Upper lobe of left lung (tissue), 6 donors: ENCODE results near the gene C10orf105. TPM values are rescaled to one million over a fixed set of nuclear protein-coding genes. Genes with fewer than 3 reads are reported as not detected.

Experiments used
- ATAC-seq, 2 donors: fragments of 200-7000 bp; cut with Tn5 transposase; one replicate each; pipeline ENCODE4 v1.9.1; 2022; ENCODE audit warnings: mild to moderate bottlenecking in 2 of 2, moderate library complexity in 2 of 2; ENCODE audit not compliant: low FRiP score in 2 of 2
- DNase-seq, 2 donors: peaks; one replicate each; pipeline ENCODE4 v3.0.0-alpha.2; 2019 to 2020
- H3K27ac ChIP-seq, 4 donors: fragments of 200-600 bp; sonication (generic); one replicate each; pipeline ENCODE4 v1.5.1; 2016 to 2019
- H3K27me3 ChIP-seq, 4 donors: fragments of 200-600 bp; sonication (generic); one replicate each; pipeline ENCODE4 v1.5.1; 2017 to 2019
- H3K36me3 ChIP-seq, 4 donors: fragments of 200-600 bp; sonication (generic); one replicate each; pipeline ENCODE4 v1.5.1; 2016 to 2019
- H3K4me1 ChIP-seq, 4 donors: fragments of 200-600 bp; sonication (generic); one replicate each; pipeline ENCODE4 v1.5.1; 2018 to 2019
- H3K4me3 ChIP-seq, 4 donors: fragments of 200-600 bp; sonication (generic); one replicate each; pipeline ENCODE4 v1.5.1; 2017 to 2019; ENCODE audit warnings: mild to moderate bottlenecking in 2 of 4, moderate library complexity in 1 of 4
- H3K9me3 ChIP-seq, 4 donors: fragments of 200-600 bp; sonication (generic); one replicate each; pipeline ENCODE4 v1.5.1; 2018 to 2019
- EP300 ChIP-seq, 4 donors: sonication (generic); formaldehyde crosslinking; IDR thresholded peaks; one replicate each; pipeline ENCODE4 v1.5.1; 2017; ENCODE audit warnings: antibody characterized with exemption in 4 of 4, control low read depth in 2 of 4
- POLR2A ChIP-seq, 4 donors: fragments of 450-650 bp; IDR thresholded peaks; one replicate each; pipeline ENCODE4 v1.5.1; 2016 to 2017; ENCODE audit warnings: antibody characterized with exemption in 4 of 4, mild to moderate bottlenecking in 2 of 4
- POLR2AphosphoS5 ChIP-seq, 2 donors: sonication (generic); formaldehyde crosslinking; IDR thresholded peaks; one replicate each; pipeline ENCODE4 v1.5.1; 2017; ENCODE audit warnings: antibody characterized with exemption in 2 of 2
- WGBS, 2 donors: methylation state at CpG; one replicate each; pipeline ENCODE4 v1.1.5; 2017 to 2018; 5-methylcytosine and 5-hydroxymethylcytosine counted together
- total RNA-seq, 6 donors: library from RNA; depleted of rRNA in 4 of 6; stranded (reverse); fragments of >200 nt in 4 of 6; gene quantifications; one replicate each; pipeline versions ENCODE4 v1.1.0 to v1.2.1, GENCODE V29; 2016 to 2021
- TF ChIP-seq, protein P1 (sequence below), 6 experiments: fragments of 450-650 bp in 4 of 6; fragments of 200-600 bp in 2 of 6; sonication (generic) in 2 of 6; IDR thresholded peaks; one replicate each; pipeline ENCODE4 v1.5.1; 2016 to 2019; ENCODE audit warnings: antibody characterized with exemption in 6 of 6
- donor health status: DM: no; HTN: no; CAD: no; lungs with moderate emphysema.
- donor health status: DM: no; HTN: yes; CAD: no; lungs with severe emphysema.

The C10orf105 gene
- total RNA-seq, 6 donors from 2014 or later = 0.15 to 1.0 (median 0.44) TPM; not detected in 1

DNA sequence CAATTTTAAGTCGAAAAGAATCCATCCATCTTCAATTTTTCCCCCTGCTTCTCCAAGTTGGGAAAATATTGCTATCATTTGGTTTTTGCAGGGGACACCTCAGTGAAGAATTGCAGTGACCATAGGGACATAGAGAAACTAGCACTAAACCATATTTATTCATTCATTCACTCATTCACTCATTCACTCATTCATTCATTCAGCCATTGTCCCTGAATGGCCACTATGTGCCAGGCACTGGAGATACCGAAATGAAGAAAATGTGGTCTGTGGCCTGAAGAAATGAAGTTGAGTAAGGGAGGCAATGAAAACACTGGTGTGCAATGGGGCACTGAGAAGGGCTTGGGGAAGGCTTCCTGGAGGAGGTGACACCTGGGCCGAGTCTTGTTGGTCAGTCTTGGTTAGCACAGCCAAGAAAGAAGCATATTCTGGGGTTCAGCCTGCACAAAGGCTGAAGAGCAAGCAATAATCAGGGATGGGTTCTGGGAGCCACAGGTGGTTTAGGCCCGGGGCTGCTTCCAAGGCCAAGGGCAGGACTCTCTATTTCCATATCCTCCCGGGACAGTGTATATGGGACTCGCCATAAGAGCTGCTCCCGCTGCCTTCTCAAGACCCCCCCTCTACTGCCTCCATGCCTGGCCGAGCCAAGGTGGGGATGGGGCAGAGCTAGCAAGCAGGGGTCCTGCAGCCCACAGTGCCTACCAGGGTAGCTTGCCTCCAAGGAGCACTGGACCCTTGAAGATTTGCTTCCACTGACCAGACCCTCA is 25.5 kb upstream of the C10orf105 start:
- no peak for TF ChIP-seq EP300 (IDR thresholded peaks at IDR 0.05)
- TF ChIP-seq, protein P1, sequence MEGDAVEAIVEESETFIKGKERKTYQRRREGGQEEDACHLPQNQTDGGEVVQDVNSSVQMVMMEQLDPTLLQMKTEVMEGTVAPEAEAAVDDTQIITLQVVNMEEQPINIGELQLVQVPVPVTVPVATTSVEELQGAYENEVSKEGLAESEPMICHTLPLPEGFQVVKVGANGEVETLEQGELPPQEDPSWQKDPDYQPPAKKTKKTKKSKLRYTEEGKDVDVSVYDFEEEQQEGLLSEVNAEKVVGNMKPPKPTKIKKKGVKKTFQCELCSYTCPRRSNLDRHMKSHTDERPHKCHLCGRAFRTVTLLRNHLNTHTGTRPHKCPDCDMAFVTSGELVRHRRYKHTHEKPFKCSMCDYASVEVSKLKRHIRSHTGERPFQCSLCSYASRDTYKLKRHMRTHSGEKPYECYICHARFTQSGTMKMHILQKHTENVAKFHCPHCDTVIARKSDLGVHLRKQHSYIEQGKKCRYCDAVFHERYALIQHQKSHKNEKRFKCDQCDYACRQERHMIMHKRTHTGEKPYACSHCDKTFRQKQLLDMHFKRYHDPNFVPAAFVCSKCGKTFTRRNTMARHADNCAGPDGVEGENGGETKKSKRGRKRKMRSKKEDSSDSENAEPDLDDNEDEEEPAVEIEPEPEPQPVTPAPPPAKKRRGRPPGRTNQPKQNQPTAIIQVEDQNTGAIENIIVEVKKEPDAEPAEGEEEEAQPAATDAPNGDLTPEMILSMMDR (IDR thresholded peaks at IDR 0.05) = no peak
- TF ChIP-seq POLR2A (IDR thresholded peaks at IDR 0.05) = no peak
- no peak for TF ChIP-seq POLR2AphosphoS5 (IDR thresholded peaks at IDR 0.05)
- Histone ChIP-seq H3K9me3 (peaks cover 0 to 7% (median 2%) of the 10 kb centered on the region in 4 donors), H3K4me1 (peaks cover 54 to 67% (median 62%) of the 10 kb centered on the region in 4 donors), H3K27ac (peak overlapping the region in 3 of 4 donors; percentile 83 to 87 (median 85)), H3K4me3 (no peak overlapping the region), H3K36me3 (peaks cover 0 to 7% (median 0%) of the 10 kb centered on the region in 4 donors), H3K27me3 (no peaks in the 10 kb centered on the region)
- ATAC-seq (no peak), DNase-seq (no peak)
- 83 to 87% methylated on average over 5 to 8 of the region's 8 CpGs for WGBS, 2 donors

DNA sequence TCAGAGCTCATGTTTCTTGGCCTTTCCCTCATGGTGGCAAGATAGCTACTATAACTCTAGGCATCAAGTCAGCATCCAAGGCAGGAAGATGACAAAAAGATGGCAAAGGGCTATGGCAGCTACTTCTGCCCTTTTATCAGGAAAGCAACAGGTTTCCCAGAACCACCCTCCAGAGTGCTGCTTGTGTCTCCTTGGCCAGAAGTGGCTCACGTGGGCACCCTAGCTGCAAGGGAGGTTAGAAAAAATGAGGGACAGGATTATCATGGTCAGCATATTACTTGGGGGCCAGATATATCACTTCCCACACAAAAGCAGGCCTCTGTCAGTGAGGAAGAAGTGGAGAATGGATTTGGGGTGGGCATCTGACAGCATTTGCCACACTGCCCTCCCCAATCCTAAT is 24.3 kb upstream of the C10orf105 start:
- Histone ChIP-seq H3K27ac (peak overlapping the region in 2 of 4 donors; percentile 14 to 59), H3K4me1 (peaks cover 48 to 62% (median 54%) of the 10 kb centered on the region in 4 donors), H3K36me3 (no peaks in the 10 kb centered on the region), H3K4me3 (no peak overlapping the region), H3K27me3 (no peaks in the 10 kb centered on the region), H3K9me3 (peaks cover 0 to 7% (median 2%) of the 10 kb centered on the region in 4 donors)
- ATAC-seq = no peak
- no peak for DNase-seq
- TF ChIP-seq POLR2AphosphoS5 (IDR thresholded peaks at IDR 0.05) = no peak
- no peak for TF ChIP-seq EP300 (IDR thresholded peaks at IDR 0.05)
- TF ChIP-seq, protein P1 (IDR thresholded peaks at IDR 0.05) = no peak
- no peak for TF ChIP-seq POLR2A (IDR thresholded peaks at IDR 0.05)
- 86 to 89% methylated on average over 1 of the region's 1 CpG for WGBS, 2 donors

DNA sequence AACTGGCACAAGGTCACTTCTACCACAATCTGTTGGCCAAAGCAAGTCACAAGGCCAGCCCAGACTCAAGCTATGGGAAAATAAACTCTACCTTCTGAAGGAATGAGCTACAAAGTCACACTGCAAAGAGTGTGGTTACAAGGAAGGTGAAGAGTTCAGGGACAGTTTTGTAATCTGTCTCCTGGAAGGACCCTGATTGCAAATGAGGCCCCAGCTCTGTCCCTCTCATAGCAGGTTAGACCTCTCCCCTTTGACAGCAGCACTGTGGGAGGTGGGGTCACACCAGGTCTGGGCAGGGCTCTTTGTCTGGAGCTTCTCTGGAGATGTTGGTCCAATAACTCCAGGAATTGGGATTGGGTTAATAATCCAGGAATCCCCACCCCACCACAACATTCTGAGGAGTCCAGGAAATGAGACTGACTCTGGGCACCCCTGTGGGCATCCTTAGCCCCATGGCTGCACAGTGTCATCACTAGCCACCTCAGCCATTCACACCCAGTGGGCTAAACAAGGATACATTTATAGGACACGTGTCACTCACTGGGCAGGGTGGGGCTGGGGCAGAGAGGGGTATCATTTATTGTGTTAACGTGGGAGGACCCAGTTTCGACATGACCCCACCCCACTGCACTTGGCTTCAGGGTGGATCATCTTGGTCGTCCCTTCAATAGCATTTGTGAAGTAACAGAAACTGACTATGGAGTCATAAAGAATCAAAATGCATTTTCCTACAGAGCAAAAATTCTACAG is 23.7 kb upstream of the C10orf105 start:
- Histone ChIP-seq H3K4me3 (no peak overlapping the region), H3K27me3 (no peaks in the 10 kb centered on the region), H3K9me3 (peaks cover 0 to 7% (median 2%) of the 10 kb centered on the region in 4 donors), H3K27ac (peak overlapping the region in 2 of 4 donors; percentile 47 to 59), H3K36me3 (no peaks in the 10 kb centered on the region), H3K4me1 (peaks cover 44 to 61% (median 50%) of the 10 kb centered on the region in 4 donors)
- TF ChIP-seq POLR2AphosphoS5 (IDR thresholded peaks at IDR 0.05) = no peak
- no peak for TF ChIP-seq EP300 (IDR thresholded peaks at IDR 0.05)
- TF ChIP-seq, protein P1 (IDR thresholded peaks at IDR 0.05) = no peak
- TF ChIP-seq POLR2A (IDR thresholded peaks at IDR 0.05) = no peak
- DNase-seq (no peak), ATAC-seq (no peak)
- WGBS, 2 donors = 79 to 84% methylated on average over 4 of the region's 4 CpGs

DNA sequence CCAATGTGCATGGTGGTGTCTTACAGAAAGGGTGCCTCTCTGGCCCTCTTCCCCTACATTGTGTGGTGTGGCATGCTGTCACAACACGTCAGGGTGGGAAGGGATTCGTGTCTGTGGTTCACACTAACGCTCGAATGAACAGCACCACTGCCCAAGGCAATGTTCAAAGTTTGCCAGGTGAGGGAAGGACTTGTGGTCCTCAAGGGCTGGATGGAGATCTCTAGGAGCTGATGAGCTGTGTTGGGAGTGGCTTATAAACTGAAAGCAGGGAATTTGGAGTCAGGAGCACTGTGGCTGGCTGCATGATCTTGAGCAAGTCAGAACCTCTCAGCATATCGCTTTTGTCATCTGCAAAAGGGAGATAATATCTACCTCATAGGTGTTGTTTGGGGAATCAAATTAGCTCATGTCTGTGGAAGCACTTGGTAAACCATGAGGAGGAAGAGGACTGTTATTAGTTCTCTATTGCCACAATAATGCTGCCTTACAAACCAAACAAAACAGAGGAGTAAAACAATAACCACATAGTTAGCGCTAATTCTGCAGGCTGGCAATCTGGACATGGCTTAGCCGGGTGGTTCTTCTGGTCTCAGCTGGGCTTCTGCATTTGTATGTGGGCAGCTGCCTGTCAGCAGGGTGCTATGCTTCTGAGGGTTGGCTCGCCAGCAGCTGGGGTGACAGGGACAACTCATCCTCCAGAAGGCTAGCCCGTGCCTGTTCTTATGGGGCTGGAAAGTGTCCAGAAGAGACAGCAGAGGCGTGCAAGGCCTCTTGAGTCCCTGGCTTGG is 22.9 kb upstream of the C10orf105 start:
- peaks cover 42 to 61% (median 50%) of the 10 kb centered on the region in 4 donors for H3K4me1 ChIP-seq
- no peak overlapping the region for H3K4me3 ChIP-seq
- 88 to 91% methylated on average over 10 of the region's 10 CpGs for WGBS, 2 donors
- no peaks in the 10 kb centered on the region for H3K36me3 ChIP-seq
- peaks cover 0 to 7% (median 2%) of the 10 kb centered on the region in 4 donors for H3K9me3 ChIP-seq
- TF ChIP-seq EP300 (IDR thresholded peaks at IDR 0.05) = no peak
- TF ChIP-seq, protein P1 (IDR thresholded peaks at IDR 0.05) = no peak
- peak overlapping the region in 2 of 4 donors; percentile 47 to 59 for H3K27ac ChIP-seq
- DNase-seq (no peak), ATAC-seq (no peak)
- H3K27me3 ChIP-seq = no peaks in the 10 kb centered on the region
